GM12872 (cell line): ENCODE results near the gene STN1.

Experiments used
- TF ChIP-seq, protein P1 (sequence below): IDR thresholded peaks from 3 replicates; pipeline ENCODE4 v1.5.1; 2011; ENCODE audit warnings: low read depth, mild to moderate bottlenecking, low read length, moderate library complexity; ENCODE audit not compliant: insufficient read depth

STN1 gene

DNA sequence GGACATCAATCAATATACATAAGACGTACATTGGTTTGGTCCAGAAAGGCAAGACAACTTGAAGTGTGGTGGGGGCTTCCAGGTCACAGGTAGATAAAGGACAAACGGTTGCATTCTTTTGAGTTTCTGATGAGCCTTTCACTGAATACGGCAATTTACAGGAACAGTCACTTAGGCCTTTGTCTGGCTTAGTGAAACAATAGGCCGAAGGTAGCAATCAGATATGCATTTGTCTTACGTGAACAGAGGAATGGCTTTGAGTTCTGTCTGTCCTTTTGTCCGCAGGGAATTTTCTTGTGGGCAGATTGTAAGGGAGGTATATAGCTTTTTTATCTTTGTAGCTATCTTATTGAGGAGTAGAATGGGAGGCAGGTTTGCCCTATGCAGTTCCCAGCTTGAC lies 10.8 kb upstream of the STN1 start:
- TF ChIP-seq, protein P1, sequence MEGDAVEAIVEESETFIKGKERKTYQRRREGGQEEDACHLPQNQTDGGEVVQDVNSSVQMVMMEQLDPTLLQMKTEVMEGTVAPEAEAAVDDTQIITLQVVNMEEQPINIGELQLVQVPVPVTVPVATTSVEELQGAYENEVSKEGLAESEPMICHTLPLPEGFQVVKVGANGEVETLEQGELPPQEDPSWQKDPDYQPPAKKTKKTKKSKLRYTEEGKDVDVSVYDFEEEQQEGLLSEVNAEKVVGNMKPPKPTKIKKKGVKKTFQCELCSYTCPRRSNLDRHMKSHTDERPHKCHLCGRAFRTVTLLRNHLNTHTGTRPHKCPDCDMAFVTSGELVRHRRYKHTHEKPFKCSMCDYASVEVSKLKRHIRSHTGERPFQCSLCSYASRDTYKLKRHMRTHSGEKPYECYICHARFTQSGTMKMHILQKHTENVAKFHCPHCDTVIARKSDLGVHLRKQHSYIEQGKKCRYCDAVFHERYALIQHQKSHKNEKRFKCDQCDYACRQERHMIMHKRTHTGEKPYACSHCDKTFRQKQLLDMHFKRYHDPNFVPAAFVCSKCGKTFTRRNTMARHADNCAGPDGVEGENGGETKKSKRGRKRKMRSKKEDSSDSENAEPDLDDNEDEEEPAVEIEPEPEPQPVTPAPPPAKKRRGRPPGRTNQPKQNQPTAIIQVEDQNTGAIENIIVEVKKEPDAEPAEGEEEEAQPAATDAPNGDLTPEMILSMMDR: no peak

- TF ChIP-seq, protein P1: peak; percentile 20; the same call in 1 of the 3 replicates
Observed at GRCh38 chr10:103926722-103927319, 8.8 kb upstream of the STN1 start.

DNA sequence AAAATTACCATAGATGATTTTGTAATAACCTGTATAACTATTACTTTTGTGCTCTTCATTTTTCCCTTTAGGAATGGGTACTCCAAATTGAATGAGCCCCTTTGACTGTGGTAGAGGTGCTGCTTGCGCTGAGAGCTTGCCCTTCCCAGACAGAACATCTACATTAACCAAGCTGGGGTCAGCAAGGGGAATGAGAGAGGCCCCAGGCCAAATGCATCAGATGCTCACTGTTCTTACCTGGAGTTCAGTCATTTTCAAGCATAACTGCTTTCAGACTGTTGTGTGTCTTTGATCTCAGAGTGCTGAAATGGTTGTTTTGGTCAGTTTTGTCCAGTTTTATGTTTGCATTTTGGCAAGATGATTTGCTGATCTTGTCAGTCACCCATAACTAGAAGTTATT lies 7.6 kb upstream of the STN1 start:
- TF ChIP-seq, protein P1: no peak

DNA sequence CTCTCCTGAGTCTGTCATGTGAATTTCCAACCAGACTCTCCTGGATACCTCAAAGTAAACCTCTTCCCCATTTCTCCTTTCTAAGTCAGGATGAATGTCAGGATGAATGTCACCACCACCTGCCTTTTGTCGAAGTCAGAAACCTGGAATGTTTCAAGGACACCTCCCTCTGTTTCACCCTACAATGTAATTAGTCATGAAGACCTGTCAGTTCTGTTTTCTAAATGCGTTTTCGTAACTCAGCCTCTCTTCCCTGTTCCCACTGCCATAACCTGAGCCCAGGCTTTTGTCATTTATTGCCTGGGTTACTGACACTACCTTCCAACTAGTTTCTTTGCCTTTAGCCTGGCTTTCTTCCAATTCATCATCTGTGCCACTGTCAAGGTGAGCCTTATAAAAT lies 5.5 kb upstream of the STN1 start:
- TF ChIP-seq, protein P1: no peak

DNA sequence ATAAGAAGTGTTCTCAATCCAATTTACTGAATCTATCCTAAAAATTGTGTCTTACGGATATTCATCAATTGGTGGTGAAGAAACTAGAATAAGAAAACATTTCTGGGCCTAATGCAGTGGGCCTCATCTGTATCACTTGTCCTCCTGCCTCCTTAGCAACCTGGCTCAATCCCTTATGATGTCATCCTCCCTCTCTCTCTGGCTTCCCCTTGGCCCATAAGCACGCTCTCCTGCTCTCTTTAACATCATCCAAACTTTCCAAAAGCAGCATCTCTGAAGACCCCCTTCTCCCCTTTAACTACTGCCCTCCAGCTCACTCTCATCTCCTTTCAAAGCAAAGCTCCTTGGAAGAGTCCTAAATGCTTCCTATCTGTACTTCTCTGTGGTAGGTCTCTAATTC lies 4.7 kb upstream of the STN1 start:
- TF ChIP-seq, protein P1: no peak

- TF ChIP-seq, protein P1: no peak
Observed at GRCh38 chr10:103921750-103922195, 3.8 kb upstream of the STN1 start.

DNA sequence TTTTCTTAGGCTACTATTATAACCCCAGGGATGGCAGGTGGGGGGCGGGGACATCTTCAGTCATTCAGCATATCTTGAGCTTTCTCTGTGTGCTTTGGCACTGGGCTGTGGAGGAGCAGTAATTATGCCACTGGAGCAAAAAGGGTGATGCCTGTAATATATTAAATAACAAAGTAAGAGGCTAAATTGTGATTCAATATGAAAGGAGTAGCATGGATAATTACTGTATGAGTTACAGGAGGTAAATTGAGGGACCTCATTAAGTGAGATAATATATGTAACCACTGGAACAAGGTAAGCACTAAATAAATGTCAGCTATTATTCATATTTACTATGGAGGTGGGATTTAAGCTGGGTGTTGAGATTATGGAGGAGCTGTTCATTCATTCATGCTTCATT lies 3.3 kb upstream of the STN1 start:
- TF ChIP-seq, protein P1: no peak
